GM21619 (cell line): ENCODE data around the gene GNG7.
"Not testable (repeated sequence)": the region's sequence is repeated elsewhere in the genome, so short reads cannot be mapped to it uniquely, and the experiment has no call there.

Source experiments
- ATAC-seq: cut with Tn5 transposase; IDR thresholded peaks from one replicate; pipeline ENCODE4 v1.9.1; 2021; ENCODE audit not compliant: unreplicated experiment

Gene GNG7

GRCh38 chr19:2646866-2647535, 55.5 kb downstream of the GNG7 start:
- no peak for ATAC-seq

- ATAC-seq: no peak
Observed at GRCh38 chr19:2645826-2646225, 56.7 kb downstream of the GNG7 start.

- not testable (repeated sequence) for ATAC-seq
Observed at GRCh38 chr19:2643123-2643737, 59.3 kb downstream of the GNG7 start.

- ATAC-seq: no peak
Observed at GRCh38 chr19:2641332-2641698, 61.2 kb downstream of the GNG7 start.

- ATAC-seq: no peak
Observed at GRCh38 chr19:2640563-2641331, 61.7 kb downstream of the GNG7 start.

- no peak for ATAC-seq
Observed at GRCh38 chr19:2639999-2640398, 62.5 kb downstream of the GNG7 start.

- no peak for ATAC-seq
Observed at GRCh38 chr19:2638417-2638940, 64.0 kb downstream of the GNG7 start.

GRCh38 chr19:2636897-2637683, 65.4 kb downstream of the GNG7 start:
- ATAC-seq: no peak

- no peak for ATAC-seq
Observed at GRCh38 chr19:2636141-2636896, 66.2 kb downstream of the GNG7 start.

GRCh38 chr19:2634960-2635359, 67.5 kb downstream of the GNG7 start:
- ATAC-seq: no peak

- ATAC-seq: no peak
Observed at GRCh38 chr19:2634228-2634951, 68.1 kb downstream of the GNG7 start.

- ATAC-seq: no peak
Observed at GRCh38 chr19:2633693-2634075, 68.8 kb downstream of the GNG7 start.

GRCh38 chr19:2631213-2631821, 71.2 kb downstream of the GNG7 start:
- ATAC-seq: no peak

GRCh38 chr19:2630352-2631001, 72.0 kb downstream of the GNG7 start:
- ATAC-seq: no peak

GRCh38 chr19:2629491-2630351, 72.8 kb downstream of the GNG7 start:
- no peak for ATAC-seq

- ATAC-seq: no peak
Observed at GRCh38 chr19:2628597-2628996, 73.9 kb downstream of the GNG7 start.

- no peak for ATAC-seq
Observed at GRCh38 chr19:2627855-2628254, 74.6 kb downstream of the GNG7 start.

GRCh38 chr19:2627319-2627829, 75.1 kb downstream of the GNG7 start:
- no peak for ATAC-seq
